ENCODE measurements around the gene KLHDC7B. TPM values are rescaled to one million over a fixed set of nuclear protein-coding genes. Genes with fewer than 3 reads are reported as not detected.

KLHDC7B gene
- total and polyA plus RNA-seq, 10 of the 15 experiments (the other 5 are each of a cell fraction or from before 2014, with no cell fraction given), result 0.05 to 2.2 (median 0.93) TPM; not detected in 2

DNA sequence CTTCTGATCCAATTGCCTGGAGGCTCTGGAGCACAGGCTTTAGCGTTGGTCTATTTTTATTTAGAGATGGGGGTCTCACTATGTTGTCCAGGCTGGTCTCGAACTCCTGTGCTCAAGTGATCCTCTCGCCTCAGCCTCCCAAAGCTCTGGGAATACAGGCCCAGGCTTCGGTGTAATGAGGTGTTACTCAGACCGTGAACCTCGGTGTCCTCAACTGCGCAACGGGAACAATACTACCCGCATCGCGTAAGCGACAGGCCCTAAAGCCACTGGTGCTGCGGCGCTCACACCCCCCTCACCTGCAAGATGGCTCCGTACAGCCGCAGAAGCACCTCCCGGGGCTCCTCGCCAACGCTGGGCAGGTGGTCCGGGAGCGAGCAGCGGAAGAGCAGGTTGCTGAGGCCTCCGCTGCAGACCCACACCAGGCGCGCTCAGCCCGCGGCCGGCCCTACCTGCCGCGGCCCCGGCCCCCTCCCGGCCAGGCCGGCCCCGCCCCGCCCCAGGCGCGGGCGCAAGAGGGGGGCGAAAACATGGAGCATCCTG lies 36.3 kb downstream of the KLHDC7B start:
- H3K27ac ChIP-seq (ENCODE audit: control insufficient read depth, insufficient read depth), result peak overlapping the region; percentile 94
- ATAC-seq, result peak; percentile 4
- H3K4me2 ChIP-seq (ENCODE audit: control insufficient read depth, insufficient read depth), result peak overlapping the region; percentile 82
- peaks cover 15% of the 10 kb centered on the region for H3K4me1 ChIP-seq (ENCODE audit: control insufficient read depth, insufficient read depth, low read length)
- in situ Hi-C loops (cut with MboI), result no loop called here
- TF ChIP-seq RUNX3 (IDR thresholded peaks at IDR 0.05; ENCODE audit: low read length) (0 out of 2 replicates have a peak, but pooled peaks have one; percentile 9), CREB1 (IDR thresholded peaks at IDR 0.05; ENCODE audit: low read depth) (no peak), RB1 (IDR thresholded peaks at IDR 0.05; ENCODE audit: borderline replicate concordance) (no peak), TCF3 (IDR thresholded peaks at IDR 0.05; ENCODE audit: borderline replicate concordance, insufficient read depth, low read depth, low read length) (no peak), YY1 (IDR thresholded peaks at IDR 0.05; ENCODE audit: low read depth, low read length) (peak; percentile 33; the same call in 1 of the 2 replicates), DPF2 (IDR thresholded peaks at IDR 0.05) (0 out of 2 replicates have a peak, but pooled peaks have one; percentile 15)
- ChIA-PET SMC1A (ENCODE audit: uncharacterized antibody, unreplicated experiment) (interaction anchor here (0.9 to 2.5 kb wide), 3 partner anchors 39 to 57 kb away, joined by 3 to 8 read pairs (median 4); partner anchors contain the start of gene SCO2), RAD21 (ENCODE audit: unreplicated experiment) (interaction anchor here (1.4 to 2.8 kb wide), 4 partner anchors 13 to 56 kb away, joined by 3 to 16 read pairs (median 5); partner anchors contain the start of gene SCO2), CTCF (interaction anchor here (1.0 to 3.0 kb wide), 3 partner anchors 19 to 277 kb away, joined by 3 to 13 read pairs (median 3); partner anchors contain the start of gene SYCE3), POLR2A (interaction anchor here (0.5 to 2.6 kb wide), 12 partner anchors 12 to 74 kb away, joined by 3 to 7 read pairs (median 3); partner anchors contain the start of genes ARSA, LMF2, NCAPH2 and SCO2)
- H3K36me3 ChIP-seq (ENCODE audit: control insufficient read depth in 2 of 2, insufficient read depth in 2 of 2, low read length in 1 of 2), result peaks cover 4 to 6% of the 10 kb centered on the region in 2 experiments; a peak in 3 of 4 replicates
- BruUV-seq (replicated peaks), result no TSS peak
- 2% methylated on average over 22 of the region's 39 CpGs for WGBS (ENCODE audit: insufficient coverage, insufficient replicate concordance, low lambda C conversion rate, missing lambda C conversion rate)
- no peaks in the 10 kb centered on the region for H3K27me3 ChIP-seq (replicated peaks in 1 of 2; ENCODE audit: control insufficient read depth in 2 of 2, insufficient read depth in 2 of 2, low read length in 1 of 2)
- H4K20me1 ChIP-seq (ENCODE audit: control insufficient read depth, insufficient read depth), result no peaks in the 10 kb centered on the region
- no peak for DNase-seq (ENCODE audit: low read depth, low spot score)
- H3K4me3 ChIP-seq, result peak overlapping the region; percentile 87
- intact Hi-C loops (cut with micrococcal nuclease; ENCODE audit: unreplicated experiment), result loop anchor here (5.0 kb wide), 1 partner anchor 55 kb away; the partner anchor contains the start of gene SCO2
- H3K79me2 ChIP-seq (ENCODE audit: control insufficient read depth, insufficient read depth, low read length), result peaks cover 20% of the 10 kb centered on the region
- no peaks in the 10 kb centered on the region for H3K9me3 ChIP-seq (replicated peaks; ENCODE audit: control insufficient read depth, insufficient read depth, low read length)
- H3K9ac ChIP-seq (ENCODE audit: control insufficient read depth, insufficient read depth, low read length), result peak overlapping the region; percentile 82
- H2AFZ ChIP-seq (ENCODE audit: control insufficient read depth, low read depth, low read length), result peak overlapping the region; percentile 81
- peak; percentile 27 for FAIRE-seq

Measured in GM12878 (cell line).